ENCODE results near the gene TMEM95.
"Not testable (repeated sequence)": the region's sequence is repeated elsewhere in the genome, so short reads cannot be mapped to it uniquely, and the experiment has no call there.

TMEM95 gene

GRCh38 chr17:7367918-7368598 is 13.1 kb downstream of the TMEM95 start:
- no peaks in the 10 kb centered on the region for H3K4me1 ChIP-seq (ENCODE audit: control insufficient read depth in 1 of 2, insufficient read depth in 1 of 2, low read depth in 1 of 2, low read length in 1 of 2)
- peaks cover 15% of the 10 kb centered on the region for H3K27me3 ChIP-seq
- no peak overlapping the region for H3K27ac ChIP-seq
- no peaks in the 10 kb centered on the region for H3K36me3 ChIP-seq
- TF ChIP-seq, protein P1, sequence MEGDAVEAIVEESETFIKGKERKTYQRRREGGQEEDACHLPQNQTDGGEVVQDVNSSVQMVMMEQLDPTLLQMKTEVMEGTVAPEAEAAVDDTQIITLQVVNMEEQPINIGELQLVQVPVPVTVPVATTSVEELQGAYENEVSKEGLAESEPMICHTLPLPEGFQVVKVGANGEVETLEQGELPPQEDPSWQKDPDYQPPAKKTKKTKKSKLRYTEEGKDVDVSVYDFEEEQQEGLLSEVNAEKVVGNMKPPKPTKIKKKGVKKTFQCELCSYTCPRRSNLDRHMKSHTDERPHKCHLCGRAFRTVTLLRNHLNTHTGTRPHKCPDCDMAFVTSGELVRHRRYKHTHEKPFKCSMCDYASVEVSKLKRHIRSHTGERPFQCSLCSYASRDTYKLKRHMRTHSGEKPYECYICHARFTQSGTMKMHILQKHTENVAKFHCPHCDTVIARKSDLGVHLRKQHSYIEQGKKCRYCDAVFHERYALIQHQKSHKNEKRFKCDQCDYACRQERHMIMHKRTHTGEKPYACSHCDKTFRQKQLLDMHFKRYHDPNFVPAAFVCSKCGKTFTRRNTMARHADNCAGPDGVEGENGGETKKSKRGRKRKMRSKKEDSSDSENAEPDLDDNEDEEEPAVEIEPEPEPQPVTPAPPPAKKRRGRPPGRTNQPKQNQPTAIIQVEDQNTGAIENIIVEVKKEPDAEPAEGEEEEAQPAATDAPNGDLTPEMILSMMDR (IDR thresholded peaks at IDR 0.05) = no peak
- no peaks in the 10 kb centered on the region for H3K9me3 ChIP-seq
- no peak overlapping the region for H3K4me3 ChIP-seq (ENCODE audit: low read depth in 1 of 2, low read length in 1 of 2)

- not testable (repeated sequence) for H3K27ac ChIP-seq; H3K4me3 ChIP-seq (ENCODE audit: low read depth in 1 of 2, low read length in 1 of 2); H3K36me3 ChIP-seq; H3K9me3 ChIP-seq; H3K4me1 ChIP-seq (ENCODE audit: control insufficient read depth in 1 of 2, insufficient read depth in 1 of 2, low read depth in 1 of 2, low read length in 1 of 2)
- H3K27me3 ChIP-seq = peaks cover 15% of the 10 kb centered on the region
Measured at GRCh38 chr17:7368599-7368994, 13.6 kb downstream of the TMEM95 start.

- TF ChIP-seq, protein P1 (IDR thresholded peaks at IDR 0.05) = no peak
- Histone ChIP-seq H3K27ac (no peak overlapping the region), H3K4me3 (ENCODE audit: low read depth in 1 of 2, low read length in 1 of 2) (no peak overlapping the region)
Measured at GRCh38 chr17:7369825-7370224, 14.9 kb downstream of the TMEM95 start.

DNA sequence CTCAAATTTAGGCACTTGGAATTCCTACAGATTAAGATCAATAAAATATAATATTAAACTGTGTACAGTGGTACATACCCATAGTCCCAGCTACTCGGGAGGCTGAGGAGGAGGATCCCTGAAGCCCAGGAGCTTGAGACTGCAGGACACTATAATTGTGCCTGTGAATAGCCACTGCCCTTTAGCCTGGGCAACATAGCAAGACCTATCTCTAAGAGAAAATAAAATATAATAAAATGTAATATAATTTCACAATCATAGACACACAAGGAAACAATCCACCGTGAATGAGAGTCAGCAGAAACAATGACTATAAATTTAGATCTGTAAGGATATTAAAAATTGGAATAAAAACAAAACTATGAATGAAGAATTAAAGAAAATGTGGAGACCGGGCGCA is 15.9 kb downstream of the TMEM95 start:
- no peaks in the 10 kb centered on the region for H3K4me1 ChIP-seq (ENCODE audit: control insufficient read depth in 1 of 2, insufficient read depth in 1 of 2, low read depth in 1 of 2, low read length in 1 of 2)
- no peaks in the 10 kb centered on the region for H3K36me3 ChIP-seq
- no peaks in the 10 kb centered on the region for H3K9me3 ChIP-seq

More at GRCh38 chr17:7369825-7370224, 14.9 kb downstream of the TMEM95 start:
- H3K27me3 ChIP-seq = peaks cover 15% of the 10 kb centered on the region
- H3K36me3 ChIP-seq = no peaks in the 10 kb centered on the region
- H3K9me3 ChIP-seq = no peaks in the 10 kb centered on the region
- no peaks in the 10 kb centered on the region for H3K4me1 ChIP-seq (ENCODE audit: control insufficient read depth in 1 of 2, insufficient read depth in 1 of 2, low read depth in 1 of 2, low read length in 1 of 2)

DNA sequence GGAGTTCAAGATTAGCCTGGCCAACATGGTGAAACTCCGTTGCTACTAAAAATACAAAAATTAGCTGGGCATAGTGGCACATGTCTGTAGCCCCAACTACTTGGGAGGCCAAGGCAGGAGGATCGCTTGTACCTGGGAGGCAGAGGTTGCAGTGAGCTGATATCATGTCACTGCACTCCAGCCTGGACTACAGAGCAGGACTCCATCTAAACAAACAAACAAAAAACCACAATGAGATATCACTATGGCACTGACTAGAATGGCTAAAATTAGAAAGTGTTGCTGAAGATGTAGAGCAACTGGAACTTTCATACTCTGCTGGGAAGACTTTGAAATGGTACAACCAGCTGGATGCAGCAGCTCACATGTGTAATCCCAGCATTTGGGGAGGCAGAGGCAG is 19.4 kb downstream of the TMEM95 start:
- TF ChIP-seq, protein P1 (IDR thresholded peaks at IDR 0.05) = no peak
- no peaks in the 10 kb centered on the region for H3K4me1 ChIP-seq (ENCODE audit: control insufficient read depth in 1 of 2, insufficient read depth in 1 of 2, low read depth in 1 of 2, low read length in 1 of 2)
- no peak overlapping the region for H3K4me3 ChIP-seq (ENCODE audit: low read depth in 1 of 2, low read length in 1 of 2)
- no peaks in the 10 kb centered on the region for H3K36me3 ChIP-seq
- no peak overlapping the region for H3K27ac ChIP-seq
- H3K27me3 ChIP-seq = peaks cover 47% of the 10 kb centered on the region
- no peaks in the 10 kb centered on the region for H3K9me3 ChIP-seq

More for the DNA sequence above, 15.9 kb downstream of the TMEM95 start:
- TF ChIP-seq, protein P1 (IDR thresholded peaks at IDR 0.05) = no peak
- H3K27ac ChIP-seq = no peak overlapping the region
- no peak overlapping the region for H3K4me3 ChIP-seq (ENCODE audit: low read depth in 1 of 2, low read length in 1 of 2)
- H3K27me3 ChIP-seq = peaks cover 19% of the 10 kb centered on the region

DNA sequence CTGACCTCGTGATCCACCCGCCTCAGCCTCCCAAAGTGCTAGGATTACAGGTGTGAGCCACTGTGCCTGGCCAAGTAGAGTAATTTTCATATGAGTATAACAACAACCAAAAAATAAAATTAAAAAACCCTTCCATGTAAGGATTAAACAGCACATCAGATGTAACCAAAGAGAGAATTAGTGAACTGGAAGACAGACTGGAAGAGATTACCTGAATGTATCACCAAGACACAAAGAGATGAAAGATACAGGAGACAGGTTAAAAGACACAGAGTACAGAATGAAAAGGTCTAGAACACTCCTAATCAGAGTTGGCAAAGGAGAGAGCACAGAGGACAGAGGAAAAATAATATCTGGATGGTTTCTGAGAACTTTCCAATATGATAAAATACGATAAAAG is 24.2 kb downstream of the TMEM95 start:
- H3K4me1 ChIP-seq (ENCODE audit: control insufficient read depth in 1 of 2, insufficient read depth in 1 of 2, low read depth in 1 of 2, low read length in 1 of 2) = peaks cover 7% of the 10 kb centered on the region in 2 experiments
- no peak overlapping the region for H3K27ac ChIP-seq
- no peaks in the 10 kb centered on the region for H3K36me3 ChIP-seq
- no peaks in the 10 kb centered on the region for H3K9me3 ChIP-seq
- TF ChIP-seq, protein P1 (IDR thresholded peaks at IDR 0.05) = no peak
- H3K27me3 ChIP-seq = peaks cover 84% of the 10 kb centered on the region
- H3K4me3 ChIP-seq (ENCODE audit: low read depth in 1 of 2, low read length in 1 of 2) = no peak overlapping the region

All from neutrophil (primary cell).